Renal cortex interstitium (tissue), 11 donors: ENCODE measurements around the gene UNC5C. TPM values are rescaled to one million over a fixed set of nuclear protein-coding genes. Genes with fewer than 3 reads are reported as not detected.

ENCODE experiments used
- DNase-seq, 11 donors: peaks; one replicate each; pipeline ENCODE4 v3.0.0-alpha.2; 2013; ENCODE audit warnings: low read depth in 9 of 11, low spot score in 4 of 11; ENCODE audit errors: extremely low read depth in 1 of 11
- polyA plus RNA-seq, 3 donors: library from polyadenylated mRNA; unstranded; fragments of 120-200 nt; gene quantifications; one replicate each; pipeline ENCODE4 v1.2.1, GENCODE V29; 2013; ENCODE audit not compliant: insufficient read length in 3 of 3

The UNC5C gene
- polyA plus RNA-seq, 3 donors, result 34.1 to 43.8 (median 41.3) TPM

GRCh38 chr4:95504501-95504900 is 44.3 kb downstream of the UNC5C start:
- DNase-seq, result no peak

- no peak for DNase-seq
These were observed 48.4 kb downstream of the UNC5C start for GRCh38 chr4:95500361-95500760.

- DNase-seq, result peak in 8 of 11 donors; percentile 19 to 59 (median 43)
These were observed 49.5 kb downstream of the UNC5C start for GRCh38 chr4:95499291-95499696.

GRCh38 chr4:95494186-95494585 is 54.6 kb downstream of the UNC5C start:
- no peak for DNase-seq

GRCh38 chr4:95478679-95479078 is 70.1 kb downstream of the UNC5C start:
- DNase-seq, result no peak

GRCh38 chr4:95476121-95476520 is 72.7 kb downstream of the UNC5C start:
- DNase-seq, result no peak

GRCh38 chr4:95472534-95472933 is 76.2 kb downstream of the UNC5C start:
- no peak for DNase-seq

GRCh38 chr4:95470622-95471021 is 78.2 kb downstream of the UNC5C start:
- no peak for DNase-seq

- DNase-seq, result no peak
These were observed 79.2 kb downstream of the UNC5C start for GRCh38 chr4:95469617-95470016.

GRCh38 chr4:95466791-95467190 is 82.0 kb downstream of the UNC5C start:
- no peak for DNase-seq

GRCh38 chr4:95465010-95465409 is 83.8 kb downstream of the UNC5C start:
- DNase-seq, result peak in 4 of 11 donors; percentile 15 to 46 (median 26)

GRCh38 chr4:95462921-95463320 is 85.9 kb downstream of the UNC5C start:
- no peak for DNase-seq

- DNase-seq, result no peak
These were observed 91.4 kb downstream of the UNC5C start for GRCh38 chr4:95457353-95457752.

GRCh38 chr4:95450294-95450693 is 98.5 kb downstream of the UNC5C start:
- DNase-seq, result no peak

GRCh38 chr4:95446173-95446572 is 102.6 kb downstream of the UNC5C start:
- no peak for DNase-seq

- DNase-seq, result no peak
These were observed 103.5 kb downstream of the UNC5C start for GRCh38 chr4:95445251-95445650.

GRCh38 chr4:95444812-95445211 is 104.0 kb downstream of the UNC5C start:
- DNase-seq, result no peak

GRCh38 chr4:95439896-95440295 is 108.9 kb downstream of the UNC5C start:
- no peak for DNase-seq

GRCh38 chr4:95439071-95439470 is 109.7 kb downstream of the UNC5C start:
- peak in 6 of 11 donors; percentile 25 to 40 (median 38) for DNase-seq

GRCh38 chr4:95432466-95432865 is 116.3 kb downstream of the UNC5C start:
- peak in 2 of 11 donors; percentile 37 to 51 for DNase-seq

- DNase-seq, result no peak
These were observed 117.1 kb downstream of the UNC5C start for GRCh38 chr4:95431678-95432077.

- DNase-seq, result no peak
These were observed 119.4 kb downstream of the UNC5C start for GRCh38 chr4:95429416-95429815.
